RWPE2 (cell line): Measurements from ENCODE around the gene IMPDH1.

Experiments
- ATAC-seq: fragments of 200-7000 bp; cut with Tn5 transposase; 3 replicates; pipeline ENCODE4 v1.9.1; 2021; ENCODE audit warnings: low read depth
- DNase-seq: peaks from one replicate; pipeline ENCODE4 v3.0.0-alpha.2; 2020; ENCODE audit warnings: low spot score
- H3K27ac ChIP-seq: fragments of 450-650 bp; 2 replicates; pipeline ENCODE4 v1.5.1; 2017; ENCODE audit warnings: mild to moderate bottlenecking; ENCODE audit not compliant: poor library complexity, severe bottlenecking
- H3K27me3 ChIP-seq: fragments of 250-450 bp; sonication (Bioruptor Pico); 2 replicates; pipeline ENCODE4 v1.5.1; 2021; ENCODE audit warnings: mild to moderate bottlenecking, moderate library complexity; ENCODE audit not compliant: insufficient read depth, poor library complexity, severe bottlenecking
- H3K36me3 ChIP-seq: fragments of 250-450 bp; sonication (Bioruptor Pico); 2 replicates; pipeline ENCODE4 v1.5.1; 2020; ENCODE audit warnings: low read depth, mild to moderate bottlenecking, moderate library complexity
- H3K4me1 ChIP-seq: fragments of 250-450 bp; sonication (Bioruptor Pico); 2 replicates; pipeline ENCODE4 v1.5.1; 2021; ENCODE audit warnings: mild to moderate bottlenecking, moderate library complexity; ENCODE audit not compliant: insufficient read depth, poor library complexity, severe bottlenecking
- H3K4me3 ChIP-seq: fragments of 250-450 bp; sonication (Bioruptor Pico); 2 replicates; pipeline ENCODE4 v1.5.1; 2021; ENCODE audit warnings: mild to moderate bottlenecking, moderate library complexity; ENCODE audit not compliant: severe bottlenecking
- H3K9me3 ChIP-seq: fragments of 250-450 bp; sonication (Bioruptor Pico); 2 replicates; pipeline ENCODE4 v1.5.1; 2021; ENCODE audit warnings: mild to moderate bottlenecking, moderate library complexity; ENCODE audit not compliant: severe bottlenecking
- CTCF ChIP-seq: fragments of 450-650 bp; IDR thresholded peaks from one replicate; pipeline ENCODE4 v1.5.1; 2017; ENCODE audit warnings: mild to moderate bottlenecking, moderate library complexity; ENCODE audit not compliant: poor library complexity, severe bottlenecking

Gene IMPDH1

GRCh38 chr7:128443831-128444600 lies 34.2 kb upstream of the IMPDH1 start:
- ATAC-seq: no peak; the same call in 2 of the 3 replicates
- no peak for TF ChIP-seq CTCF

GRCh38 chr7:128442356-128442755 lies 32.6 kb upstream of the IMPDH1 start:
- ATAC-seq (no peak), DNase-seq (no peak)
- Histone ChIP-seq H3K4me3 (no peak overlapping the region), H3K27me3 (no peaks in the 10 kb centered on the region), H3K27ac (no peak overlapping the region), H3K36me3 (no peaks in the 10 kb centered on the region), H3K9me3 (no peaks in the 10 kb centered on the region), H3K4me1 (no peaks in the 10 kb centered on the region)
- TF ChIP-seq CTCF: no peak

More at GRCh38 chr7:128443831-128444600, 34.2 kb upstream of the IMPDH1 start:
- no peaks in the 10 kb centered on the region for H3K4me1 ChIP-seq
- H3K36me3 ChIP-seq: no peaks in the 10 kb centered on the region
- DNase-seq: no peak
- no peak overlapping the region for H3K27ac ChIP-seq
- H3K27me3 ChIP-seq: no peaks in the 10 kb centered on the region
- no peak overlapping the region for H3K4me3 ChIP-seq
- no peaks in the 10 kb centered on the region for H3K9me3 ChIP-seq

- Histone ChIP-seq H3K9me3 (no peaks in the 10 kb centered on the region), H3K36me3 (no peaks in the 10 kb centered on the region), H3K27me3 (no peaks in the 10 kb centered on the region), H3K4me1 (no peaks in the 10 kb centered on the region), H3K4me3 (no peak overlapping the region), H3K27ac (no peak overlapping the region)
- no peak for TF ChIP-seq CTCF
- ATAC-seq (no peak), DNase-seq (no peak)
These were observed 27.9 kb upstream of the IMPDH1 start for GRCh38 chr7:128437426-128438332.

- ATAC-seq: no peak
- no peak for DNase-seq
- no peak overlapping the region for H3K4me3 ChIP-seq
- H3K27ac ChIP-seq: no peak overlapping the region
- no peaks in the 10 kb centered on the region for H3K27me3 ChIP-seq
- no peaks in the 10 kb centered on the region for H3K9me3 ChIP-seq
- no peaks in the 10 kb centered on the region for H3K36me3 ChIP-seq
- no peak for TF ChIP-seq CTCF
- H3K4me1 ChIP-seq: no peaks in the 10 kb centered on the region
These were observed 25.5 kb upstream of the IMPDH1 start for GRCh38 chr7:128435327-128435686.
